Smooth muscle cell of bladder (primary cell): Measurements from ENCODE around the gene WFDC13. TPM values are rescaled to one million over a fixed set of nuclear protein-coding genes. Genes with fewer than 3 reads are reported as not detected.

Experiments
- total RNA-seq: library from RNA; depleted of rRNA; stranded (reverse); fragments of >200 nt; gene quantifications from 2 replicates; pipeline ENCODE4 v1.2.3, GENCODE V29; 2014

WFDC13 gene
- total RNA-seq, result not detected in 2 replicates

GRCh38 chr20:45701873-45702272 lies at the start of gene WFDC13:
WFDC13 (plus strand) TSS chr20:45702038; CDS start chr20:45702124, 86 bp downstream.

GRCh38 chr20:45670139-45670538 lies 31.7 kb upstream of the WFDC13 start, which contains the start of gene WFDC11:
WFDC11 (minus strand) TSS chr20:45670239; CDS start chr20:45650600, 19,639 bp downstream.

DNA sequence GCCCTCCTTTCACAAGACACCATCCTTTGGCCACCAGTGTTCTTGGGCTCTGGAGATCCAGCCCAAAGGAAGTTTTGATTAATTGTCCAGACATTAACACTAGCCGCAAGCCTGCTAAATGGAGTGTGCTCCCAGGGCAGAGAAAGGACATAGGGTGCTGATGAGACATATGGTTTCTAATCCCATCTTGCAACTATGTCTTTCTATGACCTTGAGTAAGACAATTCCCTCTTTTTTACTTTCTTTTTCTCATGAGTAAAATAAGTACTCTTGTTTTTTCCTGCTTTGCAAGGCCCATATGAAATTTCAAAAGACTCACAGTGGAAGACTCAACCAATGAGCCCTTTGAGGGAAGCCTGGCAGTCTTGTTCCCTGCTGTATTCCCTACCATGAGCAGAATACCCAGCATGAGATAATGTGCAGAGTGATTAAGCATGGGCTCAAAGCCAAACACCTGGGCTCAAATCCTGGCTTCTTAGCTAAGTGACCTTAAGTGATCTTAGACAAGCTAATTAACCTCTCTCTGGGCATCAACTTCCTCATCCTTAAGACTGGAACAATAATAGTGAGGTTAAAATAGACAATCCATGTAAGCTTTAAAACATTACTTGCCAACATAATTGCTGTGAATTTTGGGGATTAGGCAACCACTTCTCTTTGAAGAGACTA lies 3.3 kb downstream of the WFDC13 start, which contains the start of gene WFDC10B:
TSS of gene WFDC10B (minus strand) at position 51 of the 669 bp plus-strand sequence. CDS start 19,027 bp downstream, outside the sequence.

GRCh38 chr20:45722047-45722446 lies 20.2 kb downstream of the WFDC13 start, which contains the start of gene SPINT4:
SPINT4 (plus strand) TSS chr20:45722347; CDS start chr20:45722368, 21 bp downstream.

Other genes with a start within 250 kb of the WFDC13 start
- not detected in 2 replicates for gene WFDC2, start 232.3 kb upstream of the WFDC13 start, total RNA-seq
- gene SPINT3, start 186.4 kb upstream of the WFDC13 start, total RNA-seq, result not detected in 2 replicates
- not detected in 2 replicates for gene WFDC6, start 162.6 kb upstream of the WFDC13 start, total RNA-seq
- not detected in 2 replicates for gene EPPIN, start 154.6 kb upstream of the WFDC13 start, total RNA-seq
- not detected in 2 replicates for gene WFDC8, start 122.8 kb upstream of the WFDC13 start, total RNA-seq
- gene WFDC10A, start 72.3 kb upstream of the WFDC13 start, total RNA-seq, result not detected in 2 replicates
- gene WFDC9, start 70.8 kb upstream of the WFDC13 start, total RNA-seq, result not detected in 2 replicates
- not detected in 2 replicates for gene WFDC11, start 31.8 kb upstream of the WFDC13 start, total RNA-seq
- 0.14 TPM in 1 of 2 replicates, not detected in the other for gene WFDC10B, start 3.0 kb downstream of the WFDC13 start, total RNA-seq
- not detected in 2 replicates for gene SPINT4, start 20.3 kb downstream of the WFDC13 start, total RNA-seq
- 0.57 and 0.65 TPM in 2 replicates for gene WFDC3, start 89.8 kb downstream of the WFDC13 start, total RNA-seq
- 18.5 and 25.2 TPM in 2 replicates for gene DNTTIP1, start 89.9 kb downstream of the WFDC13 start, total RNA-seq
- 3.6 and 4.3 TPM in 2 replicates for gene UBE2C, start 110.6 kb downstream of the WFDC13 start, total RNA-seq
- 1.00 and 1.1 TPM in 2 replicates for gene TNNC2, start 125.3 kb downstream of the WFDC13 start, total RNA-seq
- 36.4 and 46.2 TPM in 2 replicates for gene SNX21, start 131.8 kb downstream of the WFDC13 start, total RNA-seq
- gene ACOT8, start 155.4 kb downstream of the WFDC13 start, total RNA-seq, result 46.2 and 46.5 TPM in 2 replicates
- gene ZSWIM3, start 155.6 kb downstream of the WFDC13 start, total RNA-seq, result 4.4 and 5.3 TPM in 2 replicates
- gene ZSWIM1, start 179.2 kb downstream of the WFDC13 start, total RNA-seq, result 2.8 and 3.8 TPM in 2 replicates
- 1.3 and 1.9 TPM in 2 replicates for gene SPATA25, start 185.6 kb downstream of the WFDC13 start, total RNA-seq
- 4.8 and 5.9 TPM in 2 replicates for gene NEURL2, start 189.2 kb downstream of the WFDC13 start, total RNA-seq
- 71.4 and 108 TPM in 2 replicates for gene CTSA, start 189.3 kb downstream of the WFDC13 start, total RNA-seq
- 18.3 and 19.0 TPM in 2 replicates for gene PLTP, start 210.1 kb downstream of the WFDC13 start, total RNA-seq
- gene PCIF1, start 232.6 kb downstream of the WFDC13 start, total RNA-seq, result 5.1 and 5.3 TPM in 2 replicates